Measurements from ENCODE around the gene TALDO1.

DNA sequence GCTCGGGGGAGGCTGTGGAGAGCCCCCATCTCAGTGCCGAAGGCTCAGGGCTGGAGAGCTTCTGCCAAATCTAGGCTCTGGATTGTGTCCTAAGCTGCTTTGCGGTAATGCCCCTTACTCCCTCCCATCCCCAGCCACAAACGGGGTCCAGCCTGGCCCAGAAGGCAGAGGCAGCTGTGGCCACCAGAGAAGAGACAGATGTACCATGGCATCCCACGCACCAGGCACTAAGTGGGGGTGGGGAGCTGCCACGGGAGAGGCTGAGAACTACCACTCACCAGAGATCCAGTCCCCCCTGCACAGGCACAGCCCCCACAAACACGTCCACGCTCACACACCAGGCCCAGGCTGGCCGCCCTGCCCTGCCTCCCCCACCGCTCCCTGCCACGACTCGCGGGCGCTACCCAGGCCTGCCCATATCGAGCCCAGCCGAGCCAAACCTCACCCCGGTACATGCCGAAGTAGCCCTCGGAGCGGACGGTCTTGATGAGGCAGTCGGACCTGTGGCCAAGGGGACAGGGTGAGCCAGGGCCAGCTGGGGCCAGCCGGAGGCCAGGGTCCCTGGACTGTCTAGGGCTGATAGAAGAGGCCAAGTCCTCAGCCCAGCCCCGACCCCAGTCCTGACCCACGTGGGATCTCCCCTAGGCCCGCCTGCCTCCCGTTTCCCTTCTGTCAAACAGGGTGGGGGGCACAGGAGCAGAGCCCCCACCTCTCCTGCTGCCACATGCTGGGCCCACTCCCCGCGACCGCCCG is 46.9 kb downstream of the TALDO1 start:
- TF ChIP-seq EZH2 (optimal IDR thresholded peaks at IDR 0.05; ENCODE audit: low read depth, low read length): no peak
- TF ChIP-seq, protein P1, sequence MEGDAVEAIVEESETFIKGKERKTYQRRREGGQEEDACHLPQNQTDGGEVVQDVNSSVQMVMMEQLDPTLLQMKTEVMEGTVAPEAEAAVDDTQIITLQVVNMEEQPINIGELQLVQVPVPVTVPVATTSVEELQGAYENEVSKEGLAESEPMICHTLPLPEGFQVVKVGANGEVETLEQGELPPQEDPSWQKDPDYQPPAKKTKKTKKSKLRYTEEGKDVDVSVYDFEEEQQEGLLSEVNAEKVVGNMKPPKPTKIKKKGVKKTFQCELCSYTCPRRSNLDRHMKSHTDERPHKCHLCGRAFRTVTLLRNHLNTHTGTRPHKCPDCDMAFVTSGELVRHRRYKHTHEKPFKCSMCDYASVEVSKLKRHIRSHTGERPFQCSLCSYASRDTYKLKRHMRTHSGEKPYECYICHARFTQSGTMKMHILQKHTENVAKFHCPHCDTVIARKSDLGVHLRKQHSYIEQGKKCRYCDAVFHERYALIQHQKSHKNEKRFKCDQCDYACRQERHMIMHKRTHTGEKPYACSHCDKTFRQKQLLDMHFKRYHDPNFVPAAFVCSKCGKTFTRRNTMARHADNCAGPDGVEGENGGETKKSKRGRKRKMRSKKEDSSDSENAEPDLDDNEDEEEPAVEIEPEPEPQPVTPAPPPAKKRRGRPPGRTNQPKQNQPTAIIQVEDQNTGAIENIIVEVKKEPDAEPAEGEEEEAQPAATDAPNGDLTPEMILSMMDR (IDR thresholded peaks at IDR 0.05; ENCODE audit: low read length): no peak

Data from MM.1S (cell line).